HG02852 (cell line): ENCODE results near the gene LY6G6D.

Experiments
- ATAC-seq: cut with Tn5 transposase; IDR thresholded peaks from one replicate; pipeline ENCODE4 v1.9.1; 2021; ENCODE audit warnings: mild to moderate bottlenecking, moderate library complexity; ENCODE audit not compliant: unreplicated experiment

Gene LY6G6D, protein sequence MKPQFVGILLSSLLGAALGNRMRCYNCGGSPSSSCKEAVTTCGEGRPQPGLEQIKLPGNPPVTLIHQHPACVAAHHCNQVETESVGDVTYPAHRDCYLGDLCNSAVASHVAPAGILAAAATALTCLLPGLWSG

DNA sequence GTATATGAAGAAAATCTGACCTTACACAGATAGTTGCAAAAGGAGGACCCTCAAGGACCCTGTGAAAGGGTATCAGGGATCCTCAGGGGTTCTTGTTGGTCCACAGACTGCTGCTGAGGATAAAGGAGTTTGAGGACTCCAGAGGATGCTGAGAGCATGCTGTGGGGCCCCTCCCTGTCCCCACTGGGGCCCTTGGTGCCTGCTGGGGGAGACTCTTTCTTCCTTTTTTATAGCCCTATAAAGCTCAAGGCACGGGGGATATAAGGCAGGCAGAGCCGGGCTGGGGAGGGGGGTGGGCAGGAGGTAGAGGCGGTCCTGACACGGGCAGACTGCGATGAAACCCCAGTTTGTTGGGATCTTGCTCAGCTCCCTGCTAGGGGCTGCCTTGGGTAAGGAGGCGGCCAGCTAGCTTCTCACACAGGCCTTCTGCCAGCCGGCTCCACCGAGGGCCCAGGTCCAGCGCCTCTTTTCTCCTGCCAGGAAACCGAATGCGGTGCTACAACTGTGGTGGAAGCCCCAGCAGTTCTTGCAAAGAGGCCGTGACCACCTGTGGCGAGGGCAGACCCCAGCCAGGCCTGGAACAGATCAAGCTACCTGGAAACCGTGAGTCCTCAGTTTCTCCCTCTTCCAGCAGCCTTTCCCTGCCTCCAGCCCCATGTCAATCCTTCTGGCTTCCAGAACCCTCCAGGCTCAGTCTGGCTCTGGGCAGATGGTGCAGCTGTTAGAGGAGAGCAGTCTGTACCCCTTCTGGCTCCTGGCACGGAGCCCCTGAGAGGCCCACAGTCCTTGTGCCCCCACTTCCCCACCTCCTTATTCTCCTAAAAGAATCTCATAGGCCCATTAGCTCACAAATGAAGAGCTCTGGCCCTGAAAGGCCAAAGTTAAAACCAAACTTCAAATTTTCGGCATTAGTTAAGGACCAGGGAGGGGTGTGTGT, at the start of gene LY6G6D:
Gene LY6G6D (plus strand): TSS at position 327 of the 937 bp plus-strand sequence. CDS start 8 bp downstream, at position 335.
- ATAC-seq = no peak

DNA sequence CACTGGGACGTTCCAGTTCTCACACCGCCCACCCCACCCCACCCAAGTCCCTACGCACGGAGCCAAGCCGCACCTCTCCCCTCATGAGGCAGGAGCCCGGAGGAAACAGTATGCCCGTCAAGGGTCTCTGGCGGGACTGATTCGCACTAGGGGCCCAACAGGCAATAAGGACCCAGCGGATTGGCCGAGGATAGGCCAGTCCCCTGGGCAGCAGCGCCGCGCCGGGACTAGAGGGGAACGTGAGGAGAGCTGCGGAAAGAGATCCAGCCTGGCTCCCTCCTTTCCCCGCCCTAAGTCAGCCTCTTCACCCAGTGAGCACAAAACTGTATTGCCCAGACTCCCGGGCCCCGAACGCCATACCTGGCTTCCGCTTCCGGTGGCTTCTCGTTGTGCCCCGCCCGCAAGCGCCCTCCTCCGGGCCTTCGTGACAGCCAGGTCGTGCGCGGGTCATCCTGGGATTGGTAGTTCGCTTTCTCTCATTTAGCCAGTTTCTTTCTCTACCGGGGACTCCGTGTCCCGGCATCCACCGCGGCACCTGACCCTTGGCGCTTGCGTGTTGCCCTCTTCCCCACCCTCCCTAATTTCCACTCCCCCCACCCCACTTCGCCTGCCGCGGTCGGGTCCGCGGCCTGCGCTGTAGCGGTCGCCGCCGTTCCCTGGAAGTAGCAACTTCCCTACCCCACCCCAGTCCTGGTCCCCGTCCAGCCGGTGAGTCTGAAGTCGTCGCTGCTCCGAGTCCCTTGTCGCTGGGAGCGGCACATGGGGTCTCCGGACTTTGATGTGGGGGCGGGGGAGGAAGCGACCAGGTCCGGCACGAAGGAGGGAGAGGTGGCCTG, 49.4 kb upstream of the LY6G6D start, which contains the start of gene CSNK2B:
Gene CSNK2B (plus strand): TSS at position 580 of the 836 bp plus-strand sequence. CDS start 752 bp downstream, outside the sequence.
- peak; percentile 78 for ATAC-seq

GRCh38 chr6:31666337-31666965, 48.7 kb upstream of the LY6G6D start:
- ATAC-seq = no peak

- ATAC-seq = no peak
Observed at GRCh38 chr6:31669676-31670075, 45.5 kb upstream of the LY6G6D start, which contains the start of gene LY6G5B. LY6G5B (plus strand) TSS chr6:31669976; CDS start chr6:31670951, 975 bp downstream.

GRCh38 chr6:31676322-31676903, 38.7 kb upstream of the LY6G6D start:
- ATAC-seq = no peak

DNA sequence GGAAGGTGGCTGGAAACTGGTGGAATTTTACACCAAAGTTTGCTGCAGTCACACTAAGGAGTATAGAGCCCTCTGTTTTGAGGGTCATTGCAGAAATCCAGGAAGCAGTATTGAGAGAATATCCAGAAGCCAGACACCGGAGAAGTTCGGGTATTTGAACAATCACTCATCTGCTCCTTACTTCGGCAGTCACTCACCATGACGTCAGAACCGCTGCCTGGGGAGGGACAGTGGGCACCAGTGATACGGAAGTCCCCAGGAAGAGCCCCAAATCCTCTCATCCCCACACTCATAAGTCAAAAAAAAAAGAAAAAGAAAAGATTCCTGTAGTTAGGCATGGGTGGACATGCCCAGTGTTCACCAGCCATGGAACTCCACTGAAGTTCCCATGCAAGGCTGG, 38.2 kb upstream of the LY6G6D start:
- no peak for ATAC-seq

GRCh38 chr6:31677955-31678354, 37.2 kb upstream of the LY6G6D start:
- no peak for ATAC-seq

DNA sequence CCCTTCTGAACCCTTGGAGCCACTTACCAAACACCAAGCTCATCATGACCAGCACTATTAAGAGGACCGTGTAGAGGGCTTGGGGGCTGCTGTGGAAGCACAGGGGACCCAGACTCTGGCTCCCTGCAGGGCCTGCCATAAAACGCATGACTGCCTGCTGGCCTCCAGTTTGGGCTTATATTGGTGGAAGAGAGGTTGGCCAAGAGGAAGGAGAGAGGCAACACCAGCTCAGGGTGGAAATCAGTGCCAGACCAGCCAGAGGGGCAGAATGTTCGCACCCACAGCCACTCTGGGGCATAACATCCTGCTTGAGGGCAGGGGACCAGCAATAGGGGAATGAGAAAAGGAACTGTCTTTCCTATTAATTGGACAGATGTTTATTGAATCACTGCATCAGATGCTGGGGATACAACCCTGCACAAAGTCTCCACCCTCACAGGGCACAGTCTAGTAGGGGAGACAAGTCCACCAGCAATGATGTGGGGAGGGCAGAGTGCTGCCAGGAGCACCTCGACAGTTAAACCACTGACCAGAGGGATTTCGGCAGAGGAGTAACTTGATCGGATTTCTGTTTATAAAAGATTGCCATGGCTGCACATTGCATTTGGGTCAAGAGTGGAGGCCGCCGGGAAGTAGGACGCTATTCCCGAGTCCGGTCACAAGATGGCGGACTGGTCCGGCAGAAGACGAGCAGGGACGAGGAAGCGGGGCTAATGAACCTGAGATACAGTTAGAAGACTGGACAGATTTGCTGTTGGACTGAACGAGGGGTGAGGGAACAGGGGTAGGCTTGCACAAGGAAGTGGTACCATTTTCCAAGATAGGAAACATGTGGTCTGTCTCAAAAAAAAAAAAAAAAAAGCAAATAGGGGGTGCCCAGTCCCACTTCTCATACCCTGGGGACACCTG, 34.7 kb upstream of the LY6G6D start, which contains the start of gene LY6G5C:
Gene LY6G5C (minus strand): TSS at position 842 of the 909 bp plus-strand sequence. CDS start 694 bp downstream, at position 148.
- no peak for ATAC-seq

DNA sequence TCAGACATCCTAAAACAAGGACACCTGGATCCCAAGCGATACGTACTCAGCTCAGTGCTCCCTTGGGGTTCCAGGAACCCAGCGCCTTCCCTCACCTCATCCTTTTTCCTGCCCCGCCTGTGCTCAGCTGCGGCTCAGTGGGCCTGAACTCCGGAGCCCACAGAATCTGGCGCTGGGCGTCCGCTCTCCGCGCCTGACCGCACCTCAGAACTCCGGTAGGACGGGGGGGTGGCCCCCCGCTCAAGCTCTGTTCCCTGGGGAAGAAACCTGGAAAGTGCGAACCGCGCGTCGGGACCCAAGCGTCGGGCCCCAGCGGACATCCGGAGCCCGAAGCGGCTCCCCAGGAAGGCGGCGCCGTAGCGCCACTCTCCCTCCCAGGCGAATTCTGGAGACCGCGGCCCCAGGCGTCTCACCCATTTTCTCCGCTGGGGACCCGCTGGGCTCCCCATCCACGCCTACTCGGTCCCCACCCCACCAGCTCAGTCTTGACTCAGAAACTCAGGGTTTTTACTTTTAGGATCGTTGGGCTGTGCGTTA, 33.9 kb upstream of the LY6G6D start:
- ATAC-seq = no peak

- no peak for ATAC-seq
Observed at GRCh38 chr6:31683591-31683990, 31.6 kb upstream of the LY6G6D start.

DNA sequence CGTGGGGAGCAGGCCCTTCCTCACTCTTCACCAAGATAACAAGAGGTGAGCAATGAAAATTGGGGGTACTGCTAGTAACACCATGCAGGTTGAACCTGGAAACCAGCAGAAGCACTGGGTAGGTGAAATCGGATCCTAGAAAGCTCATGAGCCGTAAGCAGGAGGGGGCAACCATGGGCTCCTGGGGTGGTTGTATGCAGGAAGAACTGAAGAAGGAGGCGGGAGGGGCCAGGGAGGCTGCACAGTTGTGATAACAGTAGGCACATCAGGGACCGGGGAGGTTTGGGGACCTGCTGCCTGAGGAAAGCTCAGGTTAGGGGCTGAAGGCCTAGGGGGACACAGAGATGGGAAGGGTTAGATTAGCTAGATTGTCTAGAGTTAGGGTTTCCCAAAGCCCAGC, 28.7 kb upstream of the LY6G6D start:
- ATAC-seq = no peak

DNA sequence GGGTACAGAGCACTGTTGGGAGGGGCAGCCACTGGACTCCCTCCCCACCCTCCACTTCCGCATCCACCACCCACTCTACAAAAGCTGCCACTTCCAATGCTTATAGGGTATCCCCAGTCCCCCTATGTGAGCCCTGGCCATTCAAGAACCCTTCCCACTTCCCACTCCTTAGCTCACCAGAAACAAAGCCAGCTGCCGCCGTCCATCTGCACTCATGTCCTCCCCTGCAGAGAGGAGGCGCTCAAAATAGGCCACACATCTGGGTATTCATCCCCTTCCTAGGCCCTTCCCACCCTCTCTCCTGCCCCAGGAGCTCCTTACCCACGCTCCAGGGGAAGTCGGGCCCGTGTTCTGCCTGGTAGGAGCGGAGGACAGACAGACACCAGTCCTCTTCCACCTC, 27.8 kb upstream of the LY6G6D start:
- ATAC-seq = no peak

- ATAC-seq = no peak
Observed at GRCh38 chr6:31687860-31688693, 27.1 kb upstream of the LY6G6D start.

DNA sequence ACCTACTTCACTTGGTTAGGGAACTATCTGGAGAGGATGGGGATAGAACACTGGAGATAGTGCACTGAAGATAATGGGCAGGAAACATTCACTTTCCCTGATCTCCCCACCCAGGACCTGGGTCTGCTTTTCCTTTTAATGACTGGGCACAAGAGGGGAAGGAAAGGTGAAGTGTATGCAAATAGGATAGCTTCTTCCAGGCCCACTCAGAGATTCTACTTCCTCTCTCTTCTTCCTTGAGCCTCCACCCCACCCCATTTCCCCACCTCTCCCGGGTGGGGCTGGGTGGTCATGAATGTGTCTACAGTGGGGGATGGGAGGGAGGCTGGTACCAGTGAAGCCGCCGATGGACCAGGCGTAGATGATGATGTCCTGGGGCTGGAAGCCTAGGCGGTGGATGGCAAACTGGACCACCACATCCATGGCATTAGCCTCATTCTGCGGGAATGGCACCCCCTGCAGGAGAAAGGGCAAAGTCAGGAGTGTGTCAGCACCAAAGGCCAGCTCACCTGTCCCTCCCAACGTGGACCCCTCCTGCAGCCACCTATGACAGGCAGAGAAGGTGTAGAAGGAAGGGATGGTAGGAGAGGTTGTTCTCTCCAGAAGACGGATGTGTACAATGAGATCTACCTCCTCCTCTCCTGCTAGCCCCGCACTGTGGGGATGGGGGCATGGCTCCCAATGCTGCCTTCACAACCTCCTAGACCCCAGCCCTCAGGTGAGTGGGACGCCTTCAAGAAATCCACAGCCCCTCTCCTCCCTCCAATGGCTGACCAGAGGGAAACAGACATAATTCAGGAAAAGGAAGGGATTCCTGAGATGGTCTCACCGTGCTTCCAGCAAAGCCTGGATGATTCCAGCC, 25.7 kb upstream of the LY6G6D start:
- no peak for ATAC-seq

GRCh38 chr6:31690231-31691077, 24.7 kb upstream of the LY6G6D start:
- no peak for ATAC-seq

- ATAC-seq = no peak
Observed at GRCh38 chr6:31691078-31691463, 24.1 kb upstream of the LY6G6D start.
